Osteoblast (primary cell): ENCODE results near the gene MCF2L. TPM values are rescaled to one million over a fixed set of nuclear protein-coding genes. Genes with fewer than 3 reads are reported as not detected.

Experiments used
- DNase-seq: peaks from one replicate; pipeline ENCODE4 v3.0.0; 2011; ENCODE audit warnings: low spot score, mixed read lengths; ENCODE audit not compliant: insufficient read length; ENCODE audit errors: missing footprints
- H2AFZ ChIP-seq: 2 replicates; pipeline ENCODE4 v1.6.0; 2011; ENCODE audit warnings: mild to moderate bottlenecking, low read length
- H3K27ac ChIP-seq: 2 replicates; pipeline ENCODE4 v1.5.1; 2011; ENCODE audit warnings: mild to moderate bottlenecking, low read depth, low read length, moderate library complexity
- H3K27me3 ChIP-seq: 2 replicates; pipeline ENCODE4 v1.6.0; 2012; ENCODE audit warnings: mild to moderate bottlenecking, control low read depth, inconsistent platforms, low read length, moderate library complexity; ENCODE audit not compliant: insufficient read depth
- H3K36me3 ChIP-seq: 2 replicates; pipeline ENCODE4 v1.5.1; 2011; ENCODE audit warnings: mild to moderate bottlenecking, low read length, control low read depth, moderate library complexity; ENCODE audit not compliant: insufficient read depth
- H3K4me1 ChIP-seq: 2 replicates; pipeline ENCODE4 v1.5.1; 2011; ENCODE audit warnings: mild to moderate bottlenecking, low read length, control low read depth, moderate library complexity; ENCODE audit not compliant: insufficient read depth
- H3K4me2 ChIP-seq: 2 replicates; pipeline ENCODE4 v1.6.0; 2011; ENCODE audit warnings: mild to moderate bottlenecking, low read length; ENCODE audit not compliant: insufficient read depth
- H3K4me3 ChIP-seq: fragments of 200-600 bp; sonication (generic); 3 replicates; pipeline ENCODE4 v1.5.1; 2012; ENCODE audit warnings: mild to moderate bottlenecking, low read length, inconsistent platforms; ENCODE audit not compliant: insufficient read depth
- H3K79me2 ChIP-seq: 2 replicates; pipeline ENCODE4 v1.6.0; 2012; ENCODE audit warnings: mild to moderate bottlenecking, low read length, control low read depth, inconsistent platforms; ENCODE audit not compliant: insufficient read depth
- H3K9me3 ChIP-seq: 2 replicates; pipeline ENCODE4 v1.5.1; 2011; ENCODE audit warnings: low read depth, low read length, control low read depth
- H4K20me1 ChIP-seq: 2 replicates; pipeline ENCODE4 v1.6.0; 2012; ENCODE audit warnings: mild to moderate bottlenecking, low read length, control low read depth; ENCODE audit not compliant: insufficient read depth
- total RNA-seq: library from RNA; depleted of rRNA; stranded (reverse); fragments of >200 nt; gene quantifications from 2 replicates; pipeline ENCODE4 v1.2.3, GENCODE V29; 2012
- TF ChIP-seq, protein P1 (sequence below): IDR thresholded peaks from 2 replicates; pipeline ENCODE4 v1.5.1; 2011; ENCODE audit warnings: mild to moderate bottlenecking, low read depth, low read length, moderate library complexity; ENCODE audit errors: extremely low read depth

Gene MCF2L
- total RNA-seq, 1 donor, result 6.5 TPM

DNA sequence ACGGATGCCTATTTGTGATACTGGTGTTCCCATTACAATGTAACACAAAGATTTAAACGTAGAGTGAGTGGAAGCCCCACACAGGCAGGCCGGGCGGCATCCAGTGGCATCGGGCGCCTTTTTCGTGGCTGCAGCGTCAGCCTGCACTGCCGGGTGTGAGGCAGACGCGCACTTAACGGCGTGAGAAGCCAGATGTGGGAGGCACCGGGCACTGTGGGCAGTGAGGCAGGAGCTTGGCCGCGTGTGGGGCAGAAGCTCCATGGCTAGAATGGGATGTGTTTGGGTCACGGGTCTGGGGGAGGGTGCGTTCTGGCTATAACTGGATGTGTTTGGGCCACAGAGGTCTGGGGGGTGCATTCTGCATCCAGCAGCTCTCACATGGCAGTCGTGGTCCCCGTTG is 73.4 kb downstream of the MCF2L start:
- Histone ChIP-seq H4K20me1 (no peaks in the 10 kb centered on the region), H3K79me2 (no peaks in the 10 kb centered on the region), H3K4me3 (no peak overlapping the region), H3K27ac (no peak overlapping the region), H3K4me1 (no peaks in the 10 kb centered on the region), H3K27me3 (peaks cover 27% of the 10 kb centered on the region), H3K36me3 (no peaks in the 10 kb centered on the region), H2AFZ (no peak overlapping the region), H3K4me2 (no peak overlapping the region), H3K9me3 (no peaks in the 10 kb centered on the region)
- TF ChIP-seq, protein P1, sequence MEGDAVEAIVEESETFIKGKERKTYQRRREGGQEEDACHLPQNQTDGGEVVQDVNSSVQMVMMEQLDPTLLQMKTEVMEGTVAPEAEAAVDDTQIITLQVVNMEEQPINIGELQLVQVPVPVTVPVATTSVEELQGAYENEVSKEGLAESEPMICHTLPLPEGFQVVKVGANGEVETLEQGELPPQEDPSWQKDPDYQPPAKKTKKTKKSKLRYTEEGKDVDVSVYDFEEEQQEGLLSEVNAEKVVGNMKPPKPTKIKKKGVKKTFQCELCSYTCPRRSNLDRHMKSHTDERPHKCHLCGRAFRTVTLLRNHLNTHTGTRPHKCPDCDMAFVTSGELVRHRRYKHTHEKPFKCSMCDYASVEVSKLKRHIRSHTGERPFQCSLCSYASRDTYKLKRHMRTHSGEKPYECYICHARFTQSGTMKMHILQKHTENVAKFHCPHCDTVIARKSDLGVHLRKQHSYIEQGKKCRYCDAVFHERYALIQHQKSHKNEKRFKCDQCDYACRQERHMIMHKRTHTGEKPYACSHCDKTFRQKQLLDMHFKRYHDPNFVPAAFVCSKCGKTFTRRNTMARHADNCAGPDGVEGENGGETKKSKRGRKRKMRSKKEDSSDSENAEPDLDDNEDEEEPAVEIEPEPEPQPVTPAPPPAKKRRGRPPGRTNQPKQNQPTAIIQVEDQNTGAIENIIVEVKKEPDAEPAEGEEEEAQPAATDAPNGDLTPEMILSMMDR, result no peak
- no peak for DNase-seq

DNA sequence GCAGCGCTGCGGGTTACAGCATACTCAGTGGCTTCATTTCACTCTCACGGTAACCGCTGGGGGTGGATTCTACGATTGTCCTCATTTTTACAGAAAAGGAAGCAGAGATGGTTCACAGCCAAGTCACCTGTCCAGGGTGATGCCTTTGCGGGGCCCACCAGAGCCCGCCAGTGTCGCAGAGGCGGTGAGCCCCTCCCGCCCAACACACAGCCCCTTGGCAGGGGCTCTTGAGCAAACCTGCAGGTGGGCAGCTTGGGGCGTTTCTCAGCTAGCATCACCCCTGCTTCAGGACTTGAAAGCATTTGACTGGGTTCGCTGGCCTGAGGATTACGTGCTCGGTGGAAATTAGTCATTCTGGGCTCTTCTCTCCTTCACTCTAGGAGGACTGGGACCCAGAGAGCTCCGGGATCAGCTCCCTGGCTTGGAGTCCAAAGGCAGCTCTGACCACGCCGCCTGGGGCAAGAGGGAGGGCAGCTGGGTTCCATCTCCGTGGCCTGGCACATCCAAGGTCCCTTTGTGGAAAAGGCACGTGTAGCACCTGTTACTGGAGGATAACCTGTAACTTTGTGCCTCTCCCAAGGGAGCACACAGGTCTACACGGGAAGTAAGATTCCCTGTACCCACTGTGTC is 74.1 kb downstream of the MCF2L start:
- TF ChIP-seq, protein P1, result no peak
- no peaks in the 10 kb centered on the region for H3K79me2 ChIP-seq
- H3K27ac ChIP-seq, result no peak overlapping the region
- no peaks in the 10 kb centered on the region for H3K36me3 ChIP-seq
- peaks cover 27% of the 10 kb centered on the region for H3K27me3 ChIP-seq
- no peak overlapping the region for H3K4me2 ChIP-seq
- no peaks in the 10 kb centered on the region for H3K9me3 ChIP-seq
- H3K4me3 ChIP-seq, result no peak overlapping the region
- no peaks in the 10 kb centered on the region for H4K20me1 ChIP-seq
- no peaks in the 10 kb centered on the region for H3K4me1 ChIP-seq
- no peak for DNase-seq
- H2AFZ ChIP-seq, result no peak overlapping the region

DNA sequence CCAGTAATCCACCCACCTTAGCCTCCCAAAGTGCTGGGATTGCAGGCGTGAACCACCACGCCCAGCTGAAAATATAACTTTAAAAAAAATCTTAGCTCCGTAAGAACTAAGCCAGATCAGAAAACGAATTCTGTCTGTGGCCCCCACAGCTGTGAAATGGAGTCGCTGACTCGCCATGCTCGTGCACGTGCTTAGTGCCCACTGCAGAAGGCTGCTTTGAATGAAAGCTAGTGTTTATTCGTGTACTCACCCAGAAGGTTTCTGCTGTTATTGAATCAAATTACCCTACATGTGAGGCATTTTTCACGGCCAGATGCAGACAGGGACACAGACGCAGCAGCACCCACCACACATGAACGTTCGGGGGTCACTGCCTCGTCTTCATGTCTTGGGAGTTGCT is 74.9 kb downstream of the MCF2L start:
- H4K20me1 ChIP-seq, result no peaks in the 10 kb centered on the region
- H3K27me3 ChIP-seq, result peaks cover 27% of the 10 kb centered on the region
- H3K4me1 ChIP-seq, result no peaks in the 10 kb centered on the region
- no peak overlapping the region for H3K27ac ChIP-seq
- no peak overlapping the region for H3K4me3 ChIP-seq
- DNase-seq, result no peak
- H3K79me2 ChIP-seq, result no peaks in the 10 kb centered on the region
- H2AFZ ChIP-seq, result no peak overlapping the region
- no peak overlapping the region for H3K4me2 ChIP-seq
- TF ChIP-seq, protein P1, result no peak
- H3K36me3 ChIP-seq, result no peaks in the 10 kb centered on the region
- no peaks in the 10 kb centered on the region for H3K9me3 ChIP-seq

DNA sequence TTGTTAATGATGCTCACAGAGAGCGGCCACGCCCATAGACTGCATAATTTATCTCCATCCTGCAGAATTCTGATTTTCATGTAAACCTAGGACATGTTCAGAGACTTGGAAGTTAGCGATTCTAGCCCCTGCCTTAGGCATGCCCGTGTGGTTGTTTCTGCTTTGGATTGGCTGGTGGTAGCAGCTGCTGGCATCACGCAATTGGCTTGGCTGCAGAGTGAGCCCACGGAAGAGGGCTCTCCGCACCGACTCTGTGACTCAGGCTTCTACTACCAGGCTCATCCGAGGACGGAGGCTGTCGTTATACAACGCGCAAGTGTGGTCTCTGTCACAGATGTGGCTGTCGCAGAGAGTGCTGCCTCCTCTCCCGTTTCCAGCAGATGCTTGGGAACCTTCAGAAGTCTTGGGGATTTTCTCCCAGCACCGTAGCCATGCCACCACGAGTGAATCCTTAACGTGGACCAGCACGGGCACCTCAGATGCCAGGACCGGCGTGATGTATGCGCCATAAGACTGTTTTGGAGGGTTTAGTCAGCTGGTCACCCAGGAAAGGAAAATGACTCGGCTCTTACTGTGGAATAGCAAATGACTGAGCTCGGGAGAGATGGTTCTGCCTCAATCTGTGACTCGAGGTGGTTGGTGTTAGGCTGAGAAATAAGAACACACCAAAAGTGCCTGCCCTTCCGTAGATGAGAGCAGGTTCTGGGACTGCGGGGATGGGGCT is 75.5 kb downstream of the MCF2L start:
- Histone ChIP-seq H3K27ac (no peak overlapping the region), H4K20me1 (no peaks in the 10 kb centered on the region), H3K79me2 (no peaks in the 10 kb centered on the region), H2AFZ (no peak overlapping the region), H3K36me3 (no peaks in the 10 kb centered on the region), H3K27me3 (peaks cover 27% of the 10 kb centered on the region), H3K4me2 (no peak overlapping the region), H3K9me3 (no peaks in the 10 kb centered on the region), H3K4me3 (no peak overlapping the region), H3K4me1 (no peaks in the 10 kb centered on the region)
- no peak for DNase-seq
- TF ChIP-seq, protein P1, result no peak
